Spleen (tissue), 11 donors: ENCODE measurements around the gene PTPRN2. TPM values are rescaled to one million over a fixed set of nuclear protein-coding genes. Genes with fewer than 3 reads are reported as not detected.

Source experiments
- DNase-seq: peaks from one replicate; pipeline ENCODE4 v3.0.0-alpha.2; 2020
- H3K27ac ChIP-seq, 8 donors: fragments of 200-600 bp; sonication (generic) in 7 of 8; 1 replicate in 4 of 8; 2 replicates in 4 of 8; pipeline versions ENCODE4 v1.5.0 to v1.8.0; 2016 to 2021; ENCODE audit warnings: inconsistent platforms in 4 of 8, mild to moderate bottlenecking in 4 of 8, moderate library complexity in 1 of 8
- H3K27me3 ChIP-seq, 7 donors: fragments of 200-600 bp; sonication (generic) in 6 of 7; replicated peaks in 1 of 7; 1 replicate in 4 of 7; 2 replicates in 3 of 7; pipeline versions ENCODE4 v1.5.0 to v1.8.0; 2016 to 2021; ENCODE audit warnings: inconsistent platforms in 3 of 7, mild to moderate bottlenecking in 1 of 7
- H3K36me3 ChIP-seq, 6 donors: fragments of 200-600 bp; sonication (generic) in 5 of 6; 1 replicate in 4 of 6; 2 replicates in 2 of 6; pipeline versions ENCODE4 v1.5.0 to v1.8.0; 2016 to 2021; ENCODE audit warnings: inconsistent platforms in 2 of 6
- H3K4me1 ChIP-seq, 6 donors: fragments of 200-600 bp; sonication (generic) in 5 of 6; 1 replicate in 3 of 6; 2 replicates in 3 of 6; pipeline versions ENCODE4 v1.5.0 to v1.8.0; 2016 to 2021; ENCODE audit warnings: inconsistent platforms in 3 of 6
- H3K4me3 ChIP-seq, 8 donors: fragments of 200-600 bp; sonication (generic) in 7 of 8; 1 replicate in 4 of 8; 2 replicates in 4 of 8; pipeline versions ENCODE4 v1.5.0 to v1.8.0; 2016 to 2021; ENCODE audit warnings: inconsistent platforms in 4 of 8, mild to moderate bottlenecking in 4 of 8, moderate library complexity in 2 of 8
- H3K9me3 ChIP-seq, 8 donors: fragments of 200-600 bp; sonication (generic) in 7 of 8; 1 replicate in 4 of 8; 2 replicates in 4 of 8; pipeline versions ENCODE4 v1.5.0 to v1.8.0; 2016 to 2021; ENCODE audit warnings: inconsistent platforms in 4 of 8
- POLR2A ChIP-seq, 3 donors: fragments of 450-650 bp; IDR thresholded peaks; one replicate each; pipeline ENCODE4 v1.5.1; 2017; ENCODE audit warnings: antibody characterized with exemption in 3 of 3, mild to moderate bottlenecking in 1 of 3
- POLR2AphosphoS5 ChIP-seq, 3 donors: sonication (generic); formaldehyde crosslinking; IDR thresholded peaks; one replicate each; pipeline ENCODE4 v1.5.1; 2017; ENCODE audit warnings: antibody characterized with exemption in 3 of 3
- WGBS, 5 donors: extraction: QIAGEN DNeasy Blood & Tissue Kit in 3 of 5; methylation state at CpG; one replicate each; pipeline versions ENCODE4 v1.1.5 to v1.1.7; 2013 to 2018; 5-methylcytosine and 5-hydroxymethylcytosine counted together
- intact Hi-C: fragments of 100-400 bp; cut with DNase I; formaldehyde crosslinking; loops from one replicate; pipeline ENCODE4 v1.15.0; 2023; ENCODE audit warnings: low total_unique reads
- polyA plus RNA-seq, 3 donors: library from polyadenylated mRNA; stranded (reverse); fragments of 200-250 nt; gene quantifications; one replicate each; pipeline ENCODE4 v1.2.1, GENCODE V29; 2013
- total RNA-seq, 7 donors: library from RNA; depleted of rRNA in 3 of 7; stranded (reverse); fragments of >200 nt in 3 of 7; fragmentation: NEBNext Ultra II Directional in 4 of 7; extraction: Animal tissue kit (Norgen Biotek cat#: 25700) in 4 of 7; gene quantifications; one replicate each; pipeline versions ENCODE4 v1.1.0 to v1.2.1, GENCODE V29; 2016 to 2021
- TF ChIP-seq, protein P1 (sequence below), 11 experiments: fragments of 200-600 bp in 7 of 11; fragments of 450-650 bp in 4 of 11; sonication (generic) in 4 of 11; IDR thresholded peaks in 8 of 11; conservative IDR thresholded peaks in 3 of 11; 1 replicate in 7 of 11; 2 replicates in 4 of 11; pipeline versions ENCODE4 v1.4.0 to v1.8.0; 2016 to 2021; ENCODE audit warnings: antibody characterized with exemption in 11 of 11, inconsistent platforms in 4 of 11, mild to moderate bottlenecking in 1 of 11
- donor health status: healthy with polysubstance abuse.
- donor health status: DM: no; HTN: no; CAD: no; lungs with moderate emphysema.
- donor health status: DM: no; HTN: no; CAD: no.
- donor health status: Bipolar disorder and iron deficiency.
- donor health status: healthy.
- donor health status: DM: no; HTN: no; CAD: no.
- donor health status: DM: yes; HTN: yes; CAD: no.

Gene PTPRN2
- total and polyA plus RNA-seq, 10 donors: 7.0 to 22.8 (median 16.8) TPM

DNA sequence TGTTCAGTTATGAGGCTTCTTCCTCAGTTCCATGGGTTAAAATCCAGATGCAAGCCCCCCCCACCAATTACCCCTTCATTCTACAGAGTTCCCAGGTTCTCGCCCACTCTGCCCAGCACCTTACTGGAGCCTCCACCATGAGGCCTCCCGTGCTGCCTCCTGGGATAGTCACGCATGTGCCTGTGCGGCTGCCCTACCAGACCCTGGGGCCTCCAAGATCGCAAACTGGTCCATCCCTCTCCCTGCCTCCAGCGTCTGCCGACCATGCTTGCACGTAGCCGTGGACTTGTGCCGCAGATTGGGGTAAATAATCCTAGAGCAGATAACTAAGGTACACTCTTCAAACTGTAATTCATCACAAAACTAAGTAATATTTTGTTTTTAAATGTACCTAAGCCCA is 611.2 kb downstream of the PTPRN2 start:
- peaks cover 0 to 47% (median 35%) of the 10 kb centered on the region in 8 donors for H3K9me3 ChIP-seq
- H3K27me3 ChIP-seq: peaks cover 0 to 13% (median 0%) of the 10 kb centered on the region in 7 donors
- no peaks in the 10 kb centered on the region for H3K36me3 ChIP-seq
- no peak overlapping the region for H3K27ac ChIP-seq
- intact Hi-C loops: no loop called here
- WGBS, 5 donors: 94 to 97% (median 96%) methylated on average over 10 of the region's 10 CpGs
- DNase-seq: peak; percentile 34
- TF ChIP-seq, protein P1, sequence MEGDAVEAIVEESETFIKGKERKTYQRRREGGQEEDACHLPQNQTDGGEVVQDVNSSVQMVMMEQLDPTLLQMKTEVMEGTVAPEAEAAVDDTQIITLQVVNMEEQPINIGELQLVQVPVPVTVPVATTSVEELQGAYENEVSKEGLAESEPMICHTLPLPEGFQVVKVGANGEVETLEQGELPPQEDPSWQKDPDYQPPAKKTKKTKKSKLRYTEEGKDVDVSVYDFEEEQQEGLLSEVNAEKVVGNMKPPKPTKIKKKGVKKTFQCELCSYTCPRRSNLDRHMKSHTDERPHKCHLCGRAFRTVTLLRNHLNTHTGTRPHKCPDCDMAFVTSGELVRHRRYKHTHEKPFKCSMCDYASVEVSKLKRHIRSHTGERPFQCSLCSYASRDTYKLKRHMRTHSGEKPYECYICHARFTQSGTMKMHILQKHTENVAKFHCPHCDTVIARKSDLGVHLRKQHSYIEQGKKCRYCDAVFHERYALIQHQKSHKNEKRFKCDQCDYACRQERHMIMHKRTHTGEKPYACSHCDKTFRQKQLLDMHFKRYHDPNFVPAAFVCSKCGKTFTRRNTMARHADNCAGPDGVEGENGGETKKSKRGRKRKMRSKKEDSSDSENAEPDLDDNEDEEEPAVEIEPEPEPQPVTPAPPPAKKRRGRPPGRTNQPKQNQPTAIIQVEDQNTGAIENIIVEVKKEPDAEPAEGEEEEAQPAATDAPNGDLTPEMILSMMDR (IDR thresholded peaks at IDR 0.05 in 8 of 11, conservative IDR thresholded peaks at IDR 0.05 in 3 of 11): no peak
- no peak overlapping the region for H3K4me3 ChIP-seq
- H3K4me1 ChIP-seq: no peaks in the 10 kb centered on the region

DNA sequence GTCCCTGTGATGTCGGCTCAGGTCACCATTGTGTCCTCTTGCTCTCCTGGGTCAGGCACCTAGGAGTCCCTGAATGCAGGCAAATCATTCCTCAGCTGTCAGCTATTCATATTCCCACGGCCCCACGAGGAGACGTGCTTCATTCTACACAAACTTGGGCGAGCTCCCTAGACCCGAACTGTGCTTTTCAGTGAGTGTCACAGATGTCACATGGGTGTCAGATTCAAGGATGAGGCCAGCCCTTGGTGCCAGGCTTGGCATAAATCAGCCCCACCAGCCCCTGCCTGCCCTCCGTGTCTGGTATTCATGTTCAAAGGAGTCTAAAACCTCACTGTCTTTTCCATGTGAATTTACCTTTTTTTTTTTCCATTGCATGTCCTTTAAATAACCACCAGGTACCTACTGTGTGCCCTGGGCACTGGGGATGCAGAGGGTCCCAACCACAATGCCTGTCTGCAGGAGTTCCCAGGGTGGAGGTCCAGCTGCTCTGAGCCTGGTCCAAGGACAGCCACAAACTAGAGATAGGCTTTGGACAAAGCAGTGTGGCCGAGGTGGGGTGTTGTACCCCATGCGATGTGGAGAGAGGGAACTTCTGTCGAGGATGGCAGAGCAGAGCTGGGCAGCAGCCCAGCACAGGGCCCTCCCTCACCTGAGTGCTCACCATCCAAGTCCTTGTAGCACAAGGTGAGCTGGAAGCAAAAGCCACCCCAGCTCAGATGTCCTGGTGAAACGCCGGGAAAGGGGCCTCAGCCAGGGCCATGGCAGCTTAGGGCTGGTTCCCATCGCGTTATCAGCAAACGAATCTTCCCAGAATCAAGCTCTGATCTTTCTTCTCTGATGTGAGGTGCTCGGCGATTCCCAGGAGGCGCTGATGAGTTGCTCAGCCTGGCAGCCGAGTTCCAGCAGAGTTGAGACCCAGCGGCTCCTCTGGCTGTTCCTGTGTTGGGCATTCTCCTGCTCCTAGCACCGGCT is 611.9 kb downstream of the PTPRN2 start:
- WGBS, 5 donors: 80 to 93% (median 88%) methylated on average over 20 to 21 of the region's 21 CpGs
- peaks cover 0 to 13% (median 0%) of the 10 kb centered on the region in 7 donors for H3K27me3 ChIP-seq
- no peak for TF ChIP-seq POLR2A (IDR thresholded peaks at IDR 0.05)
- TF ChIP-seq, protein P1 (IDR thresholded peaks at IDR 0.05 in 8 of 11, conservative IDR thresholded peaks at IDR 0.05 in 3 of 11): no peak
- no peak for TF ChIP-seq POLR2AphosphoS5 (IDR thresholded peaks at IDR 0.05)
- no peaks in the 10 kb centered on the region for H3K4me1 ChIP-seq
- peaks cover 0 to 53% (median 38%) of the 10 kb centered on the region in 8 donors for H3K9me3 ChIP-seq
- no peak overlapping the region for H3K4me3 ChIP-seq
- peak; percentile 56 for DNase-seq
- no peak overlapping the region for H3K27ac ChIP-seq
- H3K36me3 ChIP-seq: no peaks in the 10 kb centered on the region
- intact Hi-C loops: no loop called here

DNA sequence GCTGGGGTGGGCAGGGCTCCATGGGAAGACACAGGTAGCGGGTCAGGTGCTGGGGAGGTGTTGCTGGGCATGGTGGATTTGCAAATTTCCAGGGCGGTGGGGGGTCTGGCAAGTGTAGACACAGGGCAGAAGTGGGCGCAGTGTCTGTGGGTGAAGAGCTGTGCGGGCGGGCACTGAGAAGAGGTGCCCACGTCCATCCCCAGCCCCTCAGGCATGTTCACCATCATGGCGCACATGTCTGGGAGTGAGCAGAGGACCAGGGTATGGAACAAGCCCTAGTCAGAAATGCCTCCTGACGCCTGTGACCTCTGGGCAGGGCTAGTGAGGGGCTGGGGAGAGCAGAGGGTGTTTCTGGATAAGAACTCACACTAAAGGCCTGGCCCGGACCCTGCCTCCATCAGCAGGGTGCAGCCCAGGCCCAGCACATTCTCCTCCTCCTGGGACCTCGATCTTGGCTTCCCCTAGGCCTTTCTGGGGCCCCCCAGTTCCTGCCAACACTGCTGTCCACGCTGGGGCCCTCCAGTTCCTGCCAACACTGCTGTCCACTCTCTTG is 612.9 kb downstream of the PTPRN2 start:
- H3K27ac ChIP-seq: no peak overlapping the region
- TF ChIP-seq POLR2A (IDR thresholded peaks at IDR 0.05) (no peak), POLR2AphosphoS5 (IDR thresholded peaks at IDR 0.05) (no peak)
- TF ChIP-seq, protein P1 (IDR thresholded peaks at IDR 0.05 in 8 of 11, conservative IDR thresholded peaks at IDR 0.05 in 3 of 11): no peak
- peaks cover 0 to 12% (median 0%) of the 10 kb centered on the region in 7 donors for H3K27me3 ChIP-seq
- no peaks in the 10 kb centered on the region for H3K36me3 ChIP-seq
- no peak overlapping the region for H3K4me3 ChIP-seq
- DNase-seq: peak; percentile 57
- peaks cover 0 to 63% (median 46%) of the 10 kb centered on the region in 8 donors for H3K9me3 ChIP-seq
- WGBS, 5 donors: 85 to 90% (median 87%) methylated on average over 10 to 11 of the region's 11 CpGs
- H3K4me1 ChIP-seq: no peaks in the 10 kb centered on the region
- intact Hi-C loops: no loop called here
